ENCODE measurements around the gene MCRIP2.
A peak's percentile ranks its signal among the peaks of the same experiment; 100 is the strongest.

Gene MCRIP2

DNA sequence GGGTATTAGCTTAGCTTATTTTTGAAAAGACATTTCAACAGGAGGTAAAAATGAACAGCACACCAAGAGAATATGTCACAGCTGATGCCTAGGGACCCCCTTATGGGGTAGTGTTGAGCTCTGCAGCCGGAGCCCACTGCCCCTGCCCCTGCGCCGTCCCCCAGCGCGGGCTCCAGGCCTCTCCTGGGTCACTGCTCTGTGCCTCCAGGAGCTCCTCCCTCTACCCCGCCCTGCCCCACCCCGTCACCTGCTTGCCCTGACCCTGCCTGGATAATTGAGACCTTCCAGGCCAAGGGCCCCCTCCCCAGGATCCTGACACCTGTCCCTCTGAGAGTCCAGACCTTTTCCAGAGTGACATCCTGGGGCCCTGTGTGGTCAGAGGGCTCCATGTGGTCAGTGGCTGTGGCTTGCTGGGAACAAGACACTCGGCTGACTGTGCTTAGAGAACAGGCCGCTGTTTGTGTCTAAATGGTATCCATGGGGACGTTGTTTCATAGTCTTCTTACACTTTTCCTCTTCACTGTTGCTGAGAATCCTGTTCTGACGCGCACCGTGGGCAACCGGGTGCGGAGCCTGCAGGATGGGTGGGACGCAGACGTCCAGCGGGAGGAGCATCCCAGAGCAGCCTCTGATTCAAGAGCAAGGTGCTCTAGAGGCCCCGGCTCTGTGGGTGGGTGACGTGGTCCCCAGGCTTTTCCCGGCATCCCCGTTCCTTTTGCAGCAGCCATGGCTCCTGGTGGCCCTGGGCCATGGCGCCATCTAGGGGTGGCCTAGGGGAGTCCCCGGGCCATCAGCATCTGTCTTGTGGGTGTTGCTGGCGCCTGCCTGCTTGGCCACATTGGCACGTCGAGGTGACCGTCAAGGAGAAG, 30.9 kb upstream of the MCRIP2 start:
- POLR2A ChIA-PET (ENCODE audit: low non-redundant PET) = no interaction called here
- CTCF ChIA-PET = interaction anchor here (0.7 to 1.2 kb wide), 3 partner anchors 10 to 77 kb away, joined by 3 to 4 read pairs (median 3); no protein-coding TSS in a partner anchor
- DNase-seq (ENCODE audit: low spot score) = peak; percentile 30
- TF ChIP-seq, protein P1, sequence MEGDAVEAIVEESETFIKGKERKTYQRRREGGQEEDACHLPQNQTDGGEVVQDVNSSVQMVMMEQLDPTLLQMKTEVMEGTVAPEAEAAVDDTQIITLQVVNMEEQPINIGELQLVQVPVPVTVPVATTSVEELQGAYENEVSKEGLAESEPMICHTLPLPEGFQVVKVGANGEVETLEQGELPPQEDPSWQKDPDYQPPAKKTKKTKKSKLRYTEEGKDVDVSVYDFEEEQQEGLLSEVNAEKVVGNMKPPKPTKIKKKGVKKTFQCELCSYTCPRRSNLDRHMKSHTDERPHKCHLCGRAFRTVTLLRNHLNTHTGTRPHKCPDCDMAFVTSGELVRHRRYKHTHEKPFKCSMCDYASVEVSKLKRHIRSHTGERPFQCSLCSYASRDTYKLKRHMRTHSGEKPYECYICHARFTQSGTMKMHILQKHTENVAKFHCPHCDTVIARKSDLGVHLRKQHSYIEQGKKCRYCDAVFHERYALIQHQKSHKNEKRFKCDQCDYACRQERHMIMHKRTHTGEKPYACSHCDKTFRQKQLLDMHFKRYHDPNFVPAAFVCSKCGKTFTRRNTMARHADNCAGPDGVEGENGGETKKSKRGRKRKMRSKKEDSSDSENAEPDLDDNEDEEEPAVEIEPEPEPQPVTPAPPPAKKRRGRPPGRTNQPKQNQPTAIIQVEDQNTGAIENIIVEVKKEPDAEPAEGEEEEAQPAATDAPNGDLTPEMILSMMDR (conservative IDR thresholded peaks at IDR 0.05; ENCODE audit: low read depth) = peak; percentile 77
- peak overlapping the region; percentile 81 for H3K27ac ChIP-seq

DNA sequence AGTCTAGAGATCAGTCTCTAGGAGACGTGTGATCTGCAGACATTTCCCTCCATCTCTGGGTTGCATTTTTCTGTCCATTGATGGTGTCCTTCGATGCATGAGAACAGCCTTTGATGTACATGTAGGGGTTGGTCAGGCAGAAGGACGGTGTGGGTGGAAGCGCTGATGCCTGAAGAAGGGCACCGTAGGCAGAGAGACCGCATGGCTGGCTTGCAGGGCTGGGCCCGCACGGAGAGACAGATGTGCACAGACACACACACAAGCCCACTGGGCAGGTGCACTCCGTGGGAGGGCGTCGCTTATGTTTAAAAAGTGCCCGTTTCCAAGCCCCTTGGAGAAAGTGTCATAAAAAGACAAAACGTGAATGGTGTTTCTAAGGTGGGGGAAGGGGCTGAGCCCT, 26.5 kb upstream of the MCRIP2 start:
- TF ChIP-seq, protein P1 (conservative IDR thresholded peaks at IDR 0.05; ENCODE audit: low read depth) = no peak
- H3K27ac ChIP-seq = no peak overlapping the region
- CTCF ChIA-PET = no interaction called here
- POLR2A ChIA-PET (ENCODE audit: low non-redundant PET) = no interaction called here
- DNase-seq (ENCODE audit: low spot score) = no peak

DNA sequence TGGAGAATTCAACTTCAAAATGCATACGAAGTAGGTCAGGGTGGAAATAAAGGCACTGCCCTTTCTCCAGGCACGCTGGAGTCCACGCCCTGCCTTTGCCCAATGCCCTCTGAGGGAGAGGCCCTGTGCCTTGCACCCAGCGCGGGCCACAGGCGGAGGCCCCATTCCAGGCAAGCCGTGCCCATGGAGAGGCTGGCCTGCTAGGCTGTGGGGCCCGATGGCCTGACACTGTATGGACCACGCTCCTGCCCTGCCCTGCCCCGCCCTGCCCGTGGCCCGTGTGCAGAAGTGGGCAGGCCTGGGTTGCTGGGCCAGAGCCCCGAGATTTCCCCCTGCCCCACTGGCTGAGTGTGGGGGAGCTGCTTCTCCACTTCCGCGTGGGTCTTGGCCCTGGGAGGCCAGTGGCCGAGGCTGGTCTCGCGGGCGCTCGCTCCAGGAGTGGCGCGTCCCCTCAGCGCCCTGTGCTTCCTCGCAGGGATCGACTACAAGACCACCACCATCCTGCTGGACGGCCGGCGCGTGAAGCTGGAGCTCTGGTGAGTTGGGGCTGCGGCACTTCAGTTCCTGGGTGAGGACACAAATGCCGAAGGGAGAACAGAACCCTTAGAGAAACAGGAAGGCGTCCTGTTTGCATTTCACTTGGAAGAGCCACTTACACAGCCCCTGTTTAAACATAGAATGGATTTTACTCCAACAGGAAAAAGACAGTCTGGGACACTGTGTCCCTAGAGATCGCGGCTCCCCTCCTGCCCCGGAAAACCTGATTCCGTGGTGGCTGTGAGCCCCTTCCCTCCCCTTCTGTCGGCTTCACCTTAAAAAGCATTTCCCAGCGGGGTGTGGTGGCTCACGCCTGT, 24.7 kb upstream of the MCRIP2 start:
- peak overlapping the region; percentile 26 for H3K27ac ChIP-seq
- POLR2A ChIA-PET (ENCODE audit: low non-redundant PET) = no interaction called here
- TF ChIP-seq, protein P1 (conservative IDR thresholded peaks at IDR 0.05; ENCODE audit: low read depth) = no peak
- CTCF ChIA-PET = interaction anchor here (1.0 kb wide), 1 partner anchor 32 kb away, joined by 3 read pairs; no protein-coding TSS in a partner anchor
- no peak for DNase-seq (ENCODE audit: low spot score)

DNA sequence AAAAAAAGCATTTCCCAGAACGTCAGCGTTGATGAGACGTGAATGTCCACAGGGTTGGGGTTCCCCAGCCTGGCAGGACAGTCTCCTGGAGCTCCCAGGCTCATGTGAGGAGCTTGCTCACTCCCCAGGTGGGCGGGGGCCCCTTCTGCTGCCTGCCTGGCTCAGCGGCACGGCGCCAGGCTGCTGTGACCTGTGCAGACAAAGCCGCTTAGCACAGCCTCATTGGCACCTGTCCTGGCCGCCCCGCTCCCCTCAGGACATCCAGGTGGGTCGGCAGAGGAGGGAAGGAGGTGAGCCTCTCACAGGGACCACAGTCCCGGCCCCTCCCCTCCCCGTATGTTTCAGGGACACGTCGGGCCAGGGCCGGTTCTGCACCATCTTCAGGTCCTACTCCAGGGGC, 23.8 kb upstream of the MCRIP2 start:
- no peak for DNase-seq (ENCODE audit: low spot score)
- POLR2A ChIA-PET (ENCODE audit: low non-redundant PET) = interaction anchor here (0.7 kb wide), 1 partner anchor 279 kb away, joined by 5 read pairs; no protein-coding TSS in a partner anchor
- TF ChIP-seq, protein P1 (conservative IDR thresholded peaks at IDR 0.05; ENCODE audit: low read depth) = no peak
- peak overlapping the region; percentile 26 for H3K27ac ChIP-seq
- CTCF ChIA-PET = interaction anchor here (1.0 kb wide), 1 partner anchor 31 kb away, joined by 3 read pairs; no protein-coding TSS in a partner anchor

DNA sequence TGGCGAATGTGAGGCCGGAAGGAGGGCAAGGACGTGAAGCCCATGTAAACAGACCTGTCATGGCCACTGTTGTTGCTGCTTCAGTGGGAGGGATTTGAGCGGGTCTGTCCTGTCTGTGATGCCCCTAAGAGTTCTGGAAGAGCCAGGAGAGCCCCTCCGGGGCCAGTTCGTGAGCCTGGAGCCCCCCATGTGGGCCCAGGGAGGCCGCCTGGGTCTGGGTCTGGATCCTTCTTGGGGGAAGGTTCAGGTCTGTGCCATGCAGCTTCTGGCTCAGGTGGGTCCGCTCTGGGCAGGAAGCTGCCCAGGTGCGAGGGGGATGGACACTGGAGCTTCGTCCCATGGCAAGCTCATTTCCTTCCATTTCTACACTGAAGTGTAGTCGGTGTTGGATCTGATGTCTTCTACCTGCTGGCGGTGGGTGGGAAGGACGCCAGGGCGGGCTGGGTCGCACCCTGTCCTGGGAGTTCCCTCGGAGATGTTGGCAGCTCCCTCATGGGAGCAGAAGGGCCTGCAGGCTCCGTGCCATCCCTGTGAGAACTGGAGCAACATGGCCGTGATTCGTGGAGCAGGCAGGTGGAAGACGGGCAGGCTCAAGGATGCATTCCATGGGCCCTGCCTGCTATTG, 22.0 kb upstream of the MCRIP2 start:
- ChIA-PET CTCF (interaction anchor here (0.6 to 3.7 kb wide), 2 partner anchors 9 to 27 kb away, joined by 3 to 17 read pairs; no protein-coding TSS in a partner anchor), POLR2A (ENCODE audit: low non-redundant PET) (no interaction called here)
- TF ChIP-seq, protein P1 (conservative IDR thresholded peaks at IDR 0.05; ENCODE audit: low read depth) = no peak
- no peak for DNase-seq (ENCODE audit: low spot score)
- no peak overlapping the region for H3K27ac ChIP-seq
